Mucosa of descending colon (tissue), 3 donors: ENCODE results near the gene NME7. TPM values are rescaled to one million over a fixed set of nuclear protein-coding genes. Genes with fewer than 3 reads are reported as not detected.
"Not testable (repeated sequence)": the region's sequence is repeated elsewhere in the genome, so short reads cannot be mapped to it uniquely, and the experiment has no call there.

ENCODE experiments used
- ATAC-seq: fragments of 200-7000 bp; cut with Tn5 transposase; one replicate; pipeline ENCODE4 v1.9.1; 2020; ENCODE audit warnings: mild to moderate bottlenecking, moderate library complexity
- DNase-seq, 3 donors: peaks; one replicate each; pipeline ENCODE4 v3.0.0-alpha.2; 2020
- H3K36me3 ChIP-seq: fragments of 200-600 bp; one replicate; pipeline ENCODE4 v1.8.0; 2021; ENCODE audit warnings: low read depth, mild to moderate bottlenecking
- H3K4me1 ChIP-seq: fragments of 200-600 bp; one replicate; pipeline ENCODE4 v1.8.0; 2021; ENCODE audit warnings: low read depth, mild to moderate bottlenecking
- H3K4me3 ChIP-seq: fragments of 200-600 bp; one replicate; pipeline ENCODE4 v1.8.0; 2021; ENCODE audit warnings: mild to moderate bottlenecking
- H3K9me3 ChIP-seq: fragments of 200-600 bp; one replicate; pipeline ENCODE4 v1.8.0; 2021; ENCODE audit warnings: mild to moderate bottlenecking
- intact Hi-C, 2 donors: fragments of 100-400 bp; cut with DNase I in 1 of 2; cut with micrococcal nuclease in 1 of 2; formaldehyde crosslinking; loops; one replicate each; pipeline versions ENCODE4 v1.11.0 to v1.11.1; 2022; cut with DNase I, micrococcal nuclease
- total RNA-seq, 3 donors: library from RNA; stranded (reverse); fragmentation: NEBNext Ultra II Directional in 2 of 3; extraction: Animal tissue kit (Norgen Biotek cat#: 25700) in 2 of 3; gene quantifications; one replicate each; pipeline versions ENCODE4 v1.2.1 to v1.2.4, GENCODE V29; 2021 to 2023
- TF ChIP-seq, protein P1 (sequence below): fragments of 200-600 bp; IDR thresholded peaks from one replicate; pipeline ENCODE4 v1.8.0; 2022; ENCODE audit warnings: antibody characterized with exemption, mild to moderate bottlenecking
- donor health status: DM: no; HTN: no; CAD: no; lungs with moderate emphysema.
- donor health status: DM: no; HTN: no; CAD: no.
- donor health status: DM: no; HTN: yes; CAD: no.

The NME7 gene
- total RNA-seq, 3 donors from 2014 or later: 6.4 to 15.6 (median 7.2) TPM

DNA sequence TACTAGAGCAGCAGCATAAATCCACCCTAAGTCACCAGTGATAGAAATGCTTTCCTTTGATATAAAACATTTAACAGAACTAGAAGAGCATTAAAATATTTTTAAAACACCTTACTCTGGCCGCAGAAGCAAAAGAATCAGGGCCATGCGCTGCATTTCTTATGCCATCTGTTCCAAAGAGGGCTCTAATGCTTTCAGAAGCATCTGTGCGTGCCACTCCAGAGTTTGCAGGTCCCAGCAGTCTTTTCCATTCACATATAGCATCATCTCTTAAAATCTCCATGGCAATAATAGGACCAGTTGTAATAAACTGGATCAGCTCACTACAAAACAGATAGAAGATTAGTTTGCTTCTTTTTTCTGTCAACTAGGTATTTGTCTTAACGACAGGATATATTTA lies 69.2 kb downstream of the NME7 start:
- no peak for ATAC-seq
- H3K36me3 ChIP-seq: no peaks in the 10 kb centered on the region
- no peak for DNase-seq
- no peaks in the 10 kb centered on the region for H3K4me1 ChIP-seq
- no peaks in the 10 kb centered on the region for H3K9me3 ChIP-seq
- TF ChIP-seq, protein P1, sequence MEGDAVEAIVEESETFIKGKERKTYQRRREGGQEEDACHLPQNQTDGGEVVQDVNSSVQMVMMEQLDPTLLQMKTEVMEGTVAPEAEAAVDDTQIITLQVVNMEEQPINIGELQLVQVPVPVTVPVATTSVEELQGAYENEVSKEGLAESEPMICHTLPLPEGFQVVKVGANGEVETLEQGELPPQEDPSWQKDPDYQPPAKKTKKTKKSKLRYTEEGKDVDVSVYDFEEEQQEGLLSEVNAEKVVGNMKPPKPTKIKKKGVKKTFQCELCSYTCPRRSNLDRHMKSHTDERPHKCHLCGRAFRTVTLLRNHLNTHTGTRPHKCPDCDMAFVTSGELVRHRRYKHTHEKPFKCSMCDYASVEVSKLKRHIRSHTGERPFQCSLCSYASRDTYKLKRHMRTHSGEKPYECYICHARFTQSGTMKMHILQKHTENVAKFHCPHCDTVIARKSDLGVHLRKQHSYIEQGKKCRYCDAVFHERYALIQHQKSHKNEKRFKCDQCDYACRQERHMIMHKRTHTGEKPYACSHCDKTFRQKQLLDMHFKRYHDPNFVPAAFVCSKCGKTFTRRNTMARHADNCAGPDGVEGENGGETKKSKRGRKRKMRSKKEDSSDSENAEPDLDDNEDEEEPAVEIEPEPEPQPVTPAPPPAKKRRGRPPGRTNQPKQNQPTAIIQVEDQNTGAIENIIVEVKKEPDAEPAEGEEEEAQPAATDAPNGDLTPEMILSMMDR: no peak
- intact Hi-C loops: no loop called here
- H3K4me3 ChIP-seq: no peak overlapping the region

DNA sequence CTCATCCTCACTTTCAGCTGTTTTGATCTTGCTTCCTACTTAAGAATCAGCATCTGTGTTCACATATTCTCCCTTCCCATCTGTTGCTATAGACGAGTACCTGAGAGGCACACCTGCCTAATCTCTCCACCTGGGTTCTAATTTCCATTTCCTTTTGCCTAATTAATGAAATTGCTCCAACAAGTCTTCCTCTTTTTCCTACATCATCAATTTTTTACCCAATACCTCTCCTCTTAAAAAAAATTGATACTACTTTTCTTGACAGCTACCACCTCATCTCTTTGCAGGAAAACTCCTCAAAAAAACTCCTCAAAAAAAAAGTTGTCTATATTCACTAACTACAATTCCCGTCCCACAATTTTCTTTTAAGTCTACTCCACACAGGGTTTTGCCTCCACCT lies 71.8 kb downstream of the NME7 start:
- ATAC-seq (no peak), DNase-seq (no peak)
- no peaks in the 10 kb centered on the region for H3K9me3 ChIP-seq
- H3K4me1 ChIP-seq: no peaks in the 10 kb centered on the region
- TF ChIP-seq, protein P1: no peak
- H3K4me3 ChIP-seq: no peak overlapping the region
- no peaks in the 10 kb centered on the region for H3K36me3 ChIP-seq
- intact Hi-C loops: no loop called here

DNA sequence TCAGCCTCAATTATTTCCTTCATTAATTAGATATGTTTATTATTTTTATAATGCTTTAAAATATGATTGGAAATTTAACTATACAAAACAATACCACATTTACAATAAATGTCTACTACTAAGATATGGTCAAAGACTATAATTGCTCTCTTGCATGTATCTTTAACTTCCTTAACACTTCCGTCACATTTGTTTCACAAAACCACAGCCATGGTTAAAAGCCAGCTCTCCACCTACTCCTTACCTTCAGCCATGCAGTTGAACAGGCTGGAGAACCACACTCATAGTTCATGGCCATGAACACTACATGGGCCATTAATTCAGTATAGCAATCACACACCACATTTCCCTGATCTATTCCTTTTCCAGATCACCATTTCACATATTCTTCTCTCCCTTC lies 72.2 kb downstream of the NME7 start:
- H3K9me3 ChIP-seq: no peaks in the 10 kb centered on the region
- ATAC-seq: no peak
- TF ChIP-seq, protein P1: no peak
- no peaks in the 10 kb centered on the region for H3K36me3 ChIP-seq
- no peak for DNase-seq
- no peaks in the 10 kb centered on the region for H3K4me1 ChIP-seq
- no peak overlapping the region for H3K4me3 ChIP-seq
- intact Hi-C loops: no loop called here

DNA sequence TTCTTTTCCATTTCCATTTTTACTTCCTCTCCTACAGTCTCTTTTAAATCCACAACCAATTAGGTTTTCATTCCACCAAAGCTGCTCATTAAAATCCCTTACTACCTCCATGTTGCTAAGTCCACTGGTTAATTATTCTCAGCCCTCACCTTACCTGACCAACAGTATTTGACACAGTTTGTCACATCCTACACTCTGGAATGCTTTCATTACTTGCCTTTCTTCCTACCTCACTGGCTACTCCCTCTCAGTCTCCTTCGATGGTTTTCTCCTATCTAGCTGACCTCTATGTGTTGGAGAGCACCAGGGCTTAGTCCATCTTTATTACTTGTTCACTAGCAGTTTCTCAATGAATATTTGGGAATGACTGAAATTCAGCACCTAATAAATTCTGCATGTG lies 78.6 kb downstream of the NME7 start:
- Histone ChIP-seq H3K4me1 (no peaks in the 10 kb centered on the region), H3K36me3 (no peaks in the 10 kb centered on the region), H3K9me3 (no peaks in the 10 kb centered on the region), H3K4me3 (no peak overlapping the region)
- intact Hi-C loops: no loop called here
- DNase-seq: no peak
- no peak for ATAC-seq
- TF ChIP-seq, protein P1: no peak

DNA sequence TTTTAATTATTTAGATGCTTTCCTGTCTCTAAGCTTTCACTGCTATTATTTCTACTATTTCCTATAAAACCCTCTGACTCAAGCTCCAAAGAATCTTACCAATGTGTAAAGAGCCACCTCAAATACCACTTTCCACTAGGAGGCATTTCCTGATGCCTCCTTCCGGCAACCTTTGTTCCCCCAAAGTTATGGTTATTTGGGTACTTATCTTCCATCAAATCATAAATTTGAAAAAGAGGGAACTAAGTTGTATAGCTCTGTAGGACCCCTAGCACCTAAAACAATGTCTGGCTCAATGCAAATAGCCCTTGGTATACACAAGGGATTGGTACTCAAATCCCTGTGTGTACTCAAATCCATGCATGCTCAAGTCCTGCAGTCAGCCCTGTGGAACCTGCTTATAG lies 79.6 kb downstream of the NME7 start:
- no peak overlapping the region for H3K4me3 ChIP-seq
- no peaks in the 10 kb centered on the region for H3K9me3 ChIP-seq
- intact Hi-C loops: no loop called here
- ATAC-seq (no peak), DNase-seq (no peak)
- no peaks in the 10 kb centered on the region for H3K36me3 ChIP-seq
- TF ChIP-seq, protein P1: no peak
- no peaks in the 10 kb centered on the region for H3K4me1 ChIP-seq

DNA sequence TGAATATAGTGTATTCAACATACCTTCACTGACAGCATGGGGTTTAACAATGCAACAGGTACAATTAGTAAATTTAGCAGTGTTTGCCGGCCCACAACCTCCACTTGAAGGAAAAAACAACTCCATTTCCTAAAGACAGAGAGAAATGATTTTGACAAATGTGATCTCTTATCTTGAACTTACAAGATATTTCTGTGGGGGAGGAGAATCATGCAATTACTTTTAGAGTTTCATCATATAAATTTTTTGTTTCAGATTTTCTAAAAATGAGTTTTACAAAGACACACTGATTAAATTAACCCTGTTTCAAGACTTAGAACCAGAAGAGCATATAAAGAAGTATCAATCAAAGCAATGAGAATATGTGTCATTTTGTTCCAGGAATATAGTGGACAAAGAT lies 80.3 kb downstream of the NME7 start:
- intact Hi-C loops: no loop called here
- ATAC-seq: no peak
- Histone ChIP-seq H3K9me3 (no peaks in the 10 kb centered on the region), H3K36me3 (no peaks in the 10 kb centered on the region), H3K4me3 (no peak overlapping the region), H3K4me1 (no peaks in the 10 kb centered on the region)
- DNase-seq: no peak
- TF ChIP-seq, protein P1: no peak

DNA sequence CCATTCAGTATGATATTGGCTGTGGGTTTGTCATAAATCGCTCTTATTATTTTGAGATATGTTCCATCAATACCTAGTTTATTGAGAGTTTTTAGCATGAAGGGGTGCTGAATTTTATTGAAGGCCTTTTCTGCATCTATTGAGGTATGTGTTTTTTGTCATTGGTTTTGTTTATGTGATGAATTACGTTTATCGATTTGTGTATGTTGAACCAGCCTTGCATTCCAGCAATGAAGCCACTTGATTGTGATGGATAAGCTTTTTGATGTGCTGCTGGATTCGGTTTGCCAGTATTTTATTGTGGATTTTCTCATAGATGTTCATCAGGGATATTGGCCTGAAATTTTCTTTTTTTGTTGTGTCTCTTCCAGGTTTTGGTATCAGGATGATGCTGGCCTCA lies 86.0 kb downstream of the NME7 start:
- ATAC-seq, H3K9me3 ChIP-seq, H3K36me3 ChIP-seq, H3K4me3 ChIP-seq, intact Hi-C loops, H3K4me1 ChIP-seq, DNase-seq: not testable (repeated sequence)
